ENCODE results near the gene BORCS5.

BORCS5 gene

GRCh38 chr12:12491606-12492005 is 134.7 kb downstream of the BORCS5 start:
- no peak for TF ChIP-seq POLR2AphosphoS5 (IDR thresholded peaks at IDR 0.05; ENCODE audit: low read depth)
- TF ChIP-seq CTCF (IDR thresholded peaks at IDR 0.05; ENCODE audit: insufficient read depth, low read length), result no peak
- TF ChIP-seq REST (IDR thresholded peaks at IDR 0.05; ENCODE audit: insufficient replicate concordance, low read depth), result no peak
- TF ChIP-seq GABPA (IDR thresholded peaks at IDR 0.05; ENCODE audit: low read depth), result no peak
- no peak for TF ChIP-seq SPI1 (IDR thresholded peaks at IDR 0.05; ENCODE audit: borderline replicate concordance, low read depth)
- H3K4me3 ChIP-seq (replicated peaks; ENCODE audit: insufficient read depth, low read length), result no peak overlapping the region
- no peaks in the 10 kb centered on the region for H3K27me3 ChIP-seq (ENCODE audit: insufficient read depth, poor library complexity, severe bottlenecking)
- no peak for DNase-seq (ENCODE audit: low read depth in 1 of 2, low spot score in 1 of 2)
- H3K27ac ChIP-seq (replicated peaks), result no peak overlapping the region

- DNase-seq (ENCODE audit: low read depth in 1 of 2, low spot score in 1 of 2), result no peak
- TF ChIP-seq REST (IDR thresholded peaks at IDR 0.05; ENCODE audit: insufficient replicate concordance, low read depth) (no peak), SPI1 (IDR thresholded peaks at IDR 0.05; ENCODE audit: borderline replicate concordance, low read depth) (no peak), GABPA (IDR thresholded peaks at IDR 0.05; ENCODE audit: low read depth) (no peak), CTCF (IDR thresholded peaks at IDR 0.05; ENCODE audit: insufficient read depth, low read length) (no peak), POLR2AphosphoS5 (IDR thresholded peaks at IDR 0.05; ENCODE audit: low read depth) (no peak)
- Histone ChIP-seq H3K27ac (replicated peaks) (no peak overlapping the region), H3K4me3 (replicated peaks; ENCODE audit: insufficient read depth, low read length) (no peak overlapping the region), H3K27me3 (ENCODE audit: insufficient read depth, poor library complexity, severe bottlenecking) (no peaks in the 10 kb centered on the region)
Observed at GRCh38 chr12:12492547-12492946, 135.7 kb downstream of the BORCS5 start.

- Histone ChIP-seq H3K4me3 (replicated peaks; ENCODE audit: insufficient read depth, low read length) (no peak overlapping the region), H3K27me3 (ENCODE audit: insufficient read depth, poor library complexity, severe bottlenecking) (no peaks in the 10 kb centered on the region), H3K27ac (replicated peaks) (no peak overlapping the region)
- DNase-seq (ENCODE audit: low read depth in 1 of 2, low spot score in 1 of 2), result no peak
- TF ChIP-seq SPI1 (IDR thresholded peaks at IDR 0.05; ENCODE audit: borderline replicate concordance, low read depth), result no peak
- no peak for TF ChIP-seq CTCF (IDR thresholded peaks at IDR 0.05; ENCODE audit: insufficient read depth, low read length)
- no peak for TF ChIP-seq GABPA (IDR thresholded peaks at IDR 0.05; ENCODE audit: low read depth)
- TF ChIP-seq REST (IDR thresholded peaks at IDR 0.05; ENCODE audit: insufficient replicate concordance, low read depth), result no peak
- TF ChIP-seq POLR2AphosphoS5 (IDR thresholded peaks at IDR 0.05; ENCODE audit: low read depth), result no peak
Observed at GRCh38 chr12:12495536-12495935, 138.7 kb downstream of the BORCS5 start.

Measured in HL-60 (cell line).